Lung (tissue), 12 donors: ENCODE data around the gene KIF23. TPM values are rescaled to one million over a fixed set of nuclear protein-coding genes. Genes with fewer than 3 reads are reported as not detected.

ENCODE experiments used
- ATAC-seq: fragments of 200-7000 bp; cut with Tn5 transposase; one replicate; pipeline ENCODE4 v1.9.1; 2020; ENCODE audit warnings: moderate number of reproducible peaks; ENCODE audit not compliant: insufficient read depth, low FRiP score
- DNase-seq, 3 donors: peaks; one replicate each; pipeline ENCODE4 v3.0.0-alpha.2; 2013 to 2017
- H3K27ac ChIP-seq, 2 donors: one replicate each; pipeline ENCODE4 v1.5.1; 2013; ENCODE audit warnings: mild to moderate bottlenecking in 2 of 2, moderate library complexity in 2 of 2, control low read depth in 1 of 2, inconsistent platforms in 1 of 2, low read depth in 1 of 2, low read length in 1 of 2
- H3K27me3 ChIP-seq, 3 donors: one replicate each; pipeline ENCODE4 v1.5.1; 2013; ENCODE audit warnings: low read length in 2 of 3; ENCODE audit not compliant: control insufficient read depth in 3 of 3, insufficient read depth in 3 of 3
- H3K36me3 ChIP-seq, 4 donors: one replicate each; pipeline ENCODE4 v1.5.1; 2013; ENCODE audit warnings: low read length in 4 of 4, mild to moderate bottlenecking in 1 of 4, moderate library complexity in 1 of 4; ENCODE audit not compliant: control insufficient read depth in 4 of 4, insufficient read depth in 4 of 4
- H3K4me1 ChIP-seq, 5 donors: one replicate each; pipeline ENCODE4 v1.5.1; 2013; ENCODE audit warnings: low read length in 5 of 5, mild to moderate bottlenecking in 2 of 5, moderate library complexity in 1 of 5; ENCODE audit not compliant: control insufficient read depth in 5 of 5, insufficient read depth in 5 of 5
- H3K4me3 ChIP-seq: one replicate; pipeline ENCODE4 v1.5.1; 2013; ENCODE audit warnings: mild to moderate bottlenecking, control low read depth, moderate library complexity
- H3K9ac ChIP-seq, 2 donors: one replicate each; pipeline ENCODE4 v1.5.1; 2013; ENCODE audit warnings: low read length in 2 of 2, control low read depth in 1 of 2; ENCODE audit not compliant: insufficient read depth in 1 of 2
- H3K9me3 ChIP-seq, 4 donors: one replicate each; pipeline ENCODE4 v1.5.1; 2013; ENCODE audit warnings: low read length in 3 of 4, mild to moderate bottlenecking in 1 of 4, moderate library complexity in 1 of 4; ENCODE audit not compliant: control insufficient read depth in 4 of 4, insufficient read depth in 3 of 4
- CTCF ChIP-seq: IDR thresholded peaks from 2 replicates; pipeline ENCODE4 v1.5.1; 2012; ENCODE audit warnings: mild to moderate bottlenecking; ENCODE audit errors: control extremely low read depth, extremely low read depth
- WGBS, 2 donors: extraction: QIAGEN DNeasy Blood & Tissue Kit; methylation state at CpG; one replicate each; pipeline ENCODE4 v1.1.7; 2013; 5-methylcytosine and 5-hydroxymethylcytosine counted together
- polyA plus RNA-seq, 2 donors: library from polyadenylated mRNA; stranded (reverse); fragments of 200-250 nt; gene quantifications; one replicate each; pipeline ENCODE4 v1.2.1, GENCODE V29; 2013
- total RNA-seq, 2 donors: library from RNA; depleted of rRNA in 1 of 2; stranded (reverse); fragments of >200 nt in 1 of 2; gene quantifications; one replicate each; pipeline ENCODE4 v1.2.1, GENCODE V29; 2014 to 2021
- donor health status: control.
- donor health status: control.
- donor health status: Bipolar disorder and iron deficiency.
- donor health status: healthy.
- donor health status: DM: yes; HTN: yes; CAD: no.

KIF23 gene
- total and polyA plus RNA-seq, 4 donors, result 1.4 to 15.4 (median 1.8) TPM

DNA sequence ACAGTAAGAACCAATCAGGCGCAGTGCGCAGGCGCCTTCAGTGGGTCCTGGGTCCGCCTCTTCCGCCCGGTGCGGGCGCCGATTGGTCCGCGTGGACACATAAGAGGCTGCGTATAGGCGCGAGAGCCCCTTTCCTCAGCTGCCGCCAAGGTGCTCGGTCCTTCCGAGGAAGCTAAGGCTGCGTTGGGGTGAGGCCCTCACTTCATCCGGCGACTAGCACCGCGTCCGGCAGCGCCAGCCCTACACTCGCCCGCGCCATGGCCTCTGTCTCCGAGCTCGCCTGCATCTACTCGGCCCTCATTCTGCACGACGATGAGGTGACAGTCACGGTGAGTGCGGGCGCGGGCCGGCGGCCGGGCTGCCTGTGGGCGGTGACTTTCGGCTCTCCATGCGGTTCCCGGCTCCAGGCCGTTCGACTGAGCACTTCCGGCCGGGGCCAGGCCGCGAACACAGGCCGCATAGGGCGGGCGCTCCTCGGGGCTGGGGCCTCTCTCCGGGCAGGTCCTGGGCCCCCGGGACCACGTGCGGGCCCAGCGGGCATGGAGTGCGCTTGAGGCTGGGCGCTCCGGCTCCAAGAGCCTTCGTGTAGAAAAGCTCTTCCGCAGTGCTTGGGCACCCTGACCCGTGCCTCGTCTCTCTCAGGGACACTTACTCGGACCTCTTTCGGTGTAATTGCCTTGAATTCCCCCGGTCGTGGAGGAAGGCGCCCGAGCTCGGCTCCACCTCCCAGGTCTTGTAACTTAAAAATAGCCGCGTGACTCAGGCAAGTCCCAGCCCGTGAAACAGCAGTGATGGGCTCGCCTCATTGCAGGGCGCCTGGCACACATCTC, 38.8 kb downstream of the KIF23 start, which contains the start of gene RPLP1:
TSS of gene RPLP1 (plus strand) at position 127 of the 830 bp plus-strand sequence. CDS start at position 258, 131 bp downstream.
- Histone ChIP-seq H3K27me3 (no peaks in the 10 kb centered on the region), H3K4me3 (peak within 1 kb of the TSS; percentile 85), H3K36me3 (peaks cover 7 to 26% (median 17%) of the 10 kb centered on the region in 4 donors), H3K4me1 (peaks cover 4 to 24% (median 9%) of the 10 kb centered on the region in 5 donors), H3K9me3 (no peaks in the 10 kb centered on the region), H3K27ac (peak within 1 kb of the TSS; percentile 97 to 99), H3K9ac (peak within 1 kb of the TSS; percentile 73 to 97)
- no peak for TF ChIP-seq CTCF
- DNase-seq, result peak; percentile 97 to 98 (median 98)
- WGBS, 2 donors, result 0% methylated on average over 76 to 77 of the region's 77 CpGs
- peak; percentile 92 for ATAC-seq

GRCh38 chr15:69454953-69455352, 40.8 kb downstream of the KIF23 start:
- H3K4me1 ChIP-seq, result peaks cover 5 to 29% (median 9%) of the 10 kb centered on the region in 5 donors
- H3K27me3 ChIP-seq, result no peaks in the 10 kb centered on the region
- no peak for ATAC-seq
- no peak for DNase-seq
- H3K27ac ChIP-seq, result peak overlapping the region in 1 of 2 donors; percentile 40
- 45 to 52% methylated on average over 5 of the region's 5 CpGs for WGBS, 2 donors
- H3K9me3 ChIP-seq, result no peaks in the 10 kb centered on the region
- H3K9ac ChIP-seq, result no peak overlapping the region
- peaks cover 7 to 26% (median 17%) of the 10 kb centered on the region in 4 donors for H3K36me3 ChIP-seq
- no peak overlapping the region for H3K4me3 ChIP-seq
- no peak for TF ChIP-seq CTCF

DNA sequence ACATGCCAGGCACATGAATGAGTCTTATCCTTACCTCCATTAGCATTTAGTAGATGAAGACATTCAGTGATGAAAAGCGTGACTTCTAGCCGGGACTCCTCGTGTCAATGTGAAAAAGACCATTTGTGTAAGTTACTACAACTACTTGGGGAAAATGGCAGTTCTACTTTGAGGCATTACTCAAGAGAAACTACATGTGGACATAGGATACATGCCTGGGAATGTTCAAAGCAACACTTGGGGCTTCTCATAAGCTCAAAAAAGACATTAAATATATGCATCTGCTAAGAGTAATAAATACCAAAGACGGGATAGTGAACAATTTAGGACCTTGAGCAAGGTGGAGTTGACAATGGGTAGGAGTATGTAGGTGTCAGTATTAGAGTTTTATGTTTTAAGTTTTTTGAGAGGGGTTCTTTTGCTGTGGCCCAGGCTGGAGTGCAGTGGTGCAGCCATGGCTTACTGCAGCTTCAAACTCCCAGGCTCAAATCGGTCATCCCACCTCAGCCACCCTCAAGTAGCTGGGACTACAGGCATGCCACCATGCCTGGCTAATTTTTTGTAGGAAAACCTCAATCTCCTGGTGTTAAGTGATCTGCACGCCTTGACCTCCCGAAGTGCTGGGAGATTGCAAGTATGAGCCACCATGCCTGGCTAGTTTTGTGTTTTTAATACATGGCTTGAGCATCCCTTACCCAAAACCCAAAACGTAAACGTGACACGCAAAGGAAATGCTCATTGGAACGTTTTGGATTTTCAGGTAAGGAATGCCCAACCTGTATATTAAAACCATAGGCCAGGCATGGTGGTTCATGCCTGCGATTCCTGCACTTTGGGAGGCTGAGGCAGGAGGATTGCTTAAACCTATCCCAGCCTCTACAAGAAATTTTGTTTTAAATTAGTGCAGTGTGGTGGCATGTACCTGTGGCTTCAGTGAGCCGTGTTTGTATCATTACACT, 42.3 kb downstream of the KIF23 start:
- H3K27me3 ChIP-seq, result no peaks in the 10 kb centered on the region
- ATAC-seq (no peak), DNase-seq (no peak)
- no peaks in the 10 kb centered on the region for H3K9me3 ChIP-seq
- H3K4me3 ChIP-seq, result no peak overlapping the region
- H3K27ac ChIP-seq, result no peak overlapping the region
- 89 to 92% methylated on average over 13 of the region's 13 CpGs for WGBS, 2 donors
- peaks cover 7 to 26% (median 17%) of the 10 kb centered on the region in 4 donors for H3K36me3 ChIP-seq
- no peak for TF ChIP-seq CTCF
- H3K9ac ChIP-seq, result no peak overlapping the region
- H3K4me1 ChIP-seq, result peaks cover 7 to 29% (median 9%) of the 10 kb centered on the region in 5 donors
